ENCODE results near the gene CRISPLD2. TPM values are rescaled to one million over a fixed set of nuclear protein-coding genes. Genes with fewer than 3 reads are reported as not detected.

Gene CRISPLD2
- total RNA-seq, 1 experiment from 2014 or later: 0.28 TPM

DNA sequence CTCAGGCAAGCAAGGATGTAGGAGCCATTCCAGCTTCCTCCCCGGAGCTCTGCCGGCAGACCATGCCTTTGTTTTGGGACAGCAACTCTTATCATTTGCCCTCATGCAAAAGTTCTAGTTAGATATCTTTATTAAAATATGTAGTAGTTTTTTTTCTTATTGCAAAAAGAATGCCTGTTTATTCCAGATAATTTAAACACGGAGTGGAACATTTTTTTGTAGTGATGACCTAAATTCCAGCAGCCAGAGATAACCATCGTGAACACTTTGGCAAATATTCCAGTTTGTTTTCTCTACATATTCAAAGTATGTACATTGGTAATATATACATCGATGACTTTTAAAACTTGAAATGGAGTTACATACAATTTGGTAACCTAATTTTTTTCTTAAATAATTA is 54.8 kb downstream of the CRISPLD2 start:
- intact Hi-C loops (cut with micrococcal nuclease): no loop called here
- TF ChIP-seq, protein P1, sequence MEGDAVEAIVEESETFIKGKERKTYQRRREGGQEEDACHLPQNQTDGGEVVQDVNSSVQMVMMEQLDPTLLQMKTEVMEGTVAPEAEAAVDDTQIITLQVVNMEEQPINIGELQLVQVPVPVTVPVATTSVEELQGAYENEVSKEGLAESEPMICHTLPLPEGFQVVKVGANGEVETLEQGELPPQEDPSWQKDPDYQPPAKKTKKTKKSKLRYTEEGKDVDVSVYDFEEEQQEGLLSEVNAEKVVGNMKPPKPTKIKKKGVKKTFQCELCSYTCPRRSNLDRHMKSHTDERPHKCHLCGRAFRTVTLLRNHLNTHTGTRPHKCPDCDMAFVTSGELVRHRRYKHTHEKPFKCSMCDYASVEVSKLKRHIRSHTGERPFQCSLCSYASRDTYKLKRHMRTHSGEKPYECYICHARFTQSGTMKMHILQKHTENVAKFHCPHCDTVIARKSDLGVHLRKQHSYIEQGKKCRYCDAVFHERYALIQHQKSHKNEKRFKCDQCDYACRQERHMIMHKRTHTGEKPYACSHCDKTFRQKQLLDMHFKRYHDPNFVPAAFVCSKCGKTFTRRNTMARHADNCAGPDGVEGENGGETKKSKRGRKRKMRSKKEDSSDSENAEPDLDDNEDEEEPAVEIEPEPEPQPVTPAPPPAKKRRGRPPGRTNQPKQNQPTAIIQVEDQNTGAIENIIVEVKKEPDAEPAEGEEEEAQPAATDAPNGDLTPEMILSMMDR (IDR thresholded peaks at IDR 0.05; ENCODE audit: unreplicated experiment): no peak
- no TSS peak for BruUV-seq (replicated peaks)
- H3K27me3 Mint-ChIP-seq (ENCODE audit: insufficient read depth, unreplicated experiment): no peaks in the 10 kb centered on the region
- H3K27ac Mint-ChIP-seq (ENCODE audit: low read depth, unreplicated experiment): no peak overlapping the region
- peaks cover 2% of the 10 kb centered on the region for H3K4me1 Mint-ChIP-seq (ENCODE audit: insufficient read depth, unreplicated experiment)
- no peaks in the 10 kb centered on the region for H3K9me3 Mint-ChIP-seq (ENCODE audit: unreplicated experiment)
- H3K36me3 Mint-ChIP-seq (ENCODE audit: insufficient read depth, unreplicated experiment): no peaks in the 10 kb centered on the region
- no peak for DNase-seq (ENCODE audit: unreplicated experiment)
- ChIA-PET CTCF (interaction anchor here (0.7 kb wide), 1 partner anchor 17 kb away, joined by 3 read pairs; no protein-coding TSS in a partner anchor), POLR2A (interaction anchor here (0.6 kb wide), 1 partner anchor 18 kb away, joined by 3 read pairs; no protein-coding TSS in a partner anchor)
- H3K4me3 Mint-ChIP-seq (ENCODE audit: unreplicated experiment): no peak overlapping the region

DNA sequence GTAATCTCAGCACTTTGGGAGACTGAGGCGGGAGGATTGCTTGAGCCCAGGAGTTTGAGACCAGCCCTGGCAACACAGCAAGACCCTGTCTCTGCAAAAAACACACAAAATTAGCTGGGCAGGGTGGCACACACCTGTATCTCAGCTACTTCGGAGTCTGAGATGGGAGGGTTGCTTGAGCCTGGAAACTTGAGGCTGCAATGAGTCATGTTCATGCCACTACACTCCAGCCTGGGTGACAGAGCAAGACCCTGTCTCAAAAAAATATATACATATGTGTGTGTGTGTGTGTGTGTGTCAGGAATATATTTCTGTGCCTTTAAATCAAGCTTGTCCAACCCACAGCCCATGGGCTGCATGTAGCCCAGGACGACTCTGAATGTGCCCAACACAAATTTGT is 55.2 kb downstream of the CRISPLD2 start:
- TF ChIP-seq, protein P1 (IDR thresholded peaks at IDR 0.05; ENCODE audit: unreplicated experiment): no peak
- Mint-ChIP-seq H3K27me3 (ENCODE audit: insufficient read depth, unreplicated experiment) (no peaks in the 10 kb centered on the region), H3K36me3 (ENCODE audit: insufficient read depth, unreplicated experiment) (no peaks in the 10 kb centered on the region), H3K4me3 (ENCODE audit: unreplicated experiment) (no peak overlapping the region), H3K4me1 (ENCODE audit: insufficient read depth, unreplicated experiment) (peaks cover 6% of the 10 kb centered on the region), H3K27ac (ENCODE audit: low read depth, unreplicated experiment) (no peak overlapping the region), H3K9me3 (ENCODE audit: unreplicated experiment) (no peaks in the 10 kb centered on the region)
- CTCF ChIA-PET: interaction anchor here (0.6 to 0.7 kb wide), 2 partner anchors 16 to 651 kb away, joined by 3 read pairs; no protein-coding TSS in a partner anchor
- no TSS peak for BruUV-seq (replicated peaks)
- POLR2A ChIA-PET: interaction anchor here (0.6 kb wide), 1 partner anchor 17 kb away, joined by 3 read pairs; no protein-coding TSS in a partner anchor
- DNase-seq (ENCODE audit: unreplicated experiment): no peak
- intact Hi-C loops (cut with micrococcal nuclease): no loop called here

DNA sequence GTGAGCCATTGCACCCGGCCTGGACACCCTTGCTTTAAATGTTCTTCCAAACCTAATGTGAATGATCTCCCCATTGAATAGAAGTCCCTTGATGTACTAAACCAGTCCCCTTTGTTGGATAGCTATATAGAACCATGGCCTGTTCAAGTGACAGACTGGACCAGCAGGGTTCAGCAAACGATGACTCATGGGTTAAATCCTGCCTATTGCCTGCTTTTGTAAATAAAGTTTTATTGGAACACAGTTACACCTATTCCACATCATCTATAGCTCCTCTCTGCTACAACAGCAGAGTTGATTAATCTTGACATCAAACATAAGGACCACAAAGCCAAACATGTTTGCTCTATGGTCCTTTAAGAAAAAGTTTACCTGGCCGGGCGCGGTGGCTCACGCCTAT is 56.1 kb downstream of the CRISPLD2 start:
- no TSS peak for BruUV-seq (replicated peaks)
- DNase-seq (ENCODE audit: unreplicated experiment): no peak
- H3K36me3 Mint-ChIP-seq (ENCODE audit: insufficient read depth, unreplicated experiment): no peaks in the 10 kb centered on the region
- H3K27me3 Mint-ChIP-seq (ENCODE audit: insufficient read depth, unreplicated experiment): no peaks in the 10 kb centered on the region
- CTCF ChIA-PET: no interaction called here
- TF ChIP-seq, protein P1 (IDR thresholded peaks at IDR 0.05; ENCODE audit: unreplicated experiment): no peak
- peaks cover 10% of the 10 kb centered on the region for H3K4me1 Mint-ChIP-seq (ENCODE audit: insufficient read depth, unreplicated experiment)
- H3K9me3 Mint-ChIP-seq (ENCODE audit: unreplicated experiment): no peaks in the 10 kb centered on the region
- intact Hi-C loops (cut with micrococcal nuclease): no loop called here
- H3K27ac Mint-ChIP-seq (ENCODE audit: low read depth, unreplicated experiment): no peak overlapping the region
- H3K4me3 Mint-ChIP-seq (ENCODE audit: unreplicated experiment): no peak overlapping the region
- POLR2A ChIA-PET: no interaction called here

DNA sequence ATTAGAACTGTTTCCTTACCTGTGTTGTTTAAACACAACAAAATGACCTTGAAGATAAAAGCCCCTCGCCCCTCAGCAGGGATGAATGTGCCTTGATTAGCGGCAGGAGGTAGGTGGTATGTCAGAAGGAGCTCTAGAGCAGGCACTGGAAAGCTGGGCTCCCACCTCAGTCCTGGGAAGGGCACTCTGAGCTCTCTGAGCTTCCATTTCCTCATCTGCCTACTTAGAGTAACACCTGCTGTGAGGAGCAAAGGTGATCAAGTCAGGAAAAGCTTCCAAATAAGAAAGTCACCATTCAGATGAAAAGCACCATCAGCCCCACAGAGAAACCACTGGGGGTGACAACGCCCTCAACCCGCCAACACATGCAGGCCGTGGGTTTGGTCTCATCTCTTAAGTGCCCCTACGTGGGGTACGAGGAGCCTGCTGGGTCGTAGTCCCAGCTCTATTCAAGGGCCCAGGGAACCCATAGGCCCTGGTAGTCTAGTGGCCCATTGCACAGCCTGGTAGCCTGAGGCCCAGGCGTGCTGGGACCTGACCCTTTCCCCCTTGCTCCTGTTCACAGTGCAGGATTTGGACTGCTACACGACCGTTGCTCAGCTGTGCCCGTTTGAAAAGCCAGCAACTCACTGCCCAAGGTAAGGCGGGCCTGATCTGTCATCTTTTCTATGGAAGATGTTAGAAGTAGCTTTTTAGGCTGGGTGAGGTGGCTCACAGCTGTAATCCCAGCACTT is 57.3 kb downstream of the CRISPLD2 start:
- no peaks in the 10 kb centered on the region for H3K27me3 Mint-ChIP-seq (ENCODE audit: insufficient read depth, unreplicated experiment)
- intact Hi-C loops (cut with micrococcal nuclease): no loop called here
- H3K4me3 Mint-ChIP-seq (ENCODE audit: unreplicated experiment): no peak overlapping the region
- CTCF ChIA-PET: no interaction called here
- H3K4me1 Mint-ChIP-seq (ENCODE audit: insufficient read depth, unreplicated experiment): peaks cover 16% of the 10 kb centered on the region
- no peak for DNase-seq (ENCODE audit: unreplicated experiment)
- BruUV-seq (replicated peaks): no TSS peak
- peaks cover 6% of the 10 kb centered on the region for H3K36me3 Mint-ChIP-seq (ENCODE audit: insufficient read depth, unreplicated experiment)
- no peak overlapping the region for H3K27ac Mint-ChIP-seq (ENCODE audit: low read depth, unreplicated experiment)
- no peaks in the 10 kb centered on the region for H3K9me3 Mint-ChIP-seq (ENCODE audit: unreplicated experiment)
- TF ChIP-seq, protein P1 (IDR thresholded peaks at IDR 0.05; ENCODE audit: unreplicated experiment): no peak
- POLR2A ChIA-PET: interaction anchor here (0.6 kb wide), 1 partner anchor 94 kb away, joined by 6 read pairs; no protein-coding TSS in a partner anchor

Measured in MCF 10A (cell line).